HEK293T (cell line): ENCODE measurements around the gene TEP1.

ENCODE experiments used
- FOXA1 ChIP-seq: fragments of 450-650 bp; IDR thresholded peaks from 2 replicates; pipeline ENCODE4 v1.6.1; 2016; ENCODE audit warnings: mild to moderate bottlenecking
- FOXK2 ChIP-seq: fragments of 450-650 bp; IDR thresholded peaks from 2 replicates; pipeline ENCODE4 v1.6.1; 2016; ENCODE audit warnings: mild to moderate bottlenecking

DNA sequence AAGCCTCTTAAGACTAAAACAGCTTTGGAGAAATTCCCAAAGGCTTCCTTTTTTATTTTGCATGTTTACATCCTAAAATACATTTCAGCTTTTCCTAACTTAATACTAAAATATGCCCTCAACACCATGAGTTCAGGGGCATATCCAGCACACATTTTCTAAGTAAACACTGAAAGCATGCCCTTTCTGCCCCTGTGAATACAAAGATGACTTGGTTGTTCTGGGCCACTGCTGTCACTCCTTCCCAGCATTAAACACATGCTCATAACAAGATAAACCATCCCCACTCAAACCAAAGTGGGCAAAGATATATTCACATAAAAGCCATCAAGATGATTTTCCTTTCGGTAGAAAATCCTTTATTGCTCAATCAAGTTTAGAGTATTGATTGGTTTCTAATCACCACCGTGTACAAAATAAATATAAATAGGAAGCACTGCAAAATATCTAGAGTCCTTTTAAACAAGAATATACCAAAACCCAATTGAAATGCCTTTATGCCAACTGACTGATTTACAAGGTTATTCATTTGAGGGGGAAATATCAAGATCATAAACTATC, 82.2 kb downstream of the TEP1 start:
- TF ChIP-seq FOXA1 (no peak), FOXK2 (no peak)
